Right forelimb (tissue), 1 donor: Measurements from ENCODE around the gene DIP2A.

ENCODE experiments used
- DNase-seq: peaks from one replicate; pipeline ENCODE4 v3.0.0-alpha.2; 2018

Gene DIP2A

GRCh38 chr21:46537026-46537425, 78.3 kb downstream of the DIP2A start:
- no peak for DNase-seq

GRCh38 chr21:46538262-46538661, 79.6 kb downstream of the DIP2A start:
- DNase-seq: no peak

- no peak for DNase-seq
Observed at GRCh38 chr21:46538851-46539666, 80.4 kb downstream of the DIP2A start.

DNA sequence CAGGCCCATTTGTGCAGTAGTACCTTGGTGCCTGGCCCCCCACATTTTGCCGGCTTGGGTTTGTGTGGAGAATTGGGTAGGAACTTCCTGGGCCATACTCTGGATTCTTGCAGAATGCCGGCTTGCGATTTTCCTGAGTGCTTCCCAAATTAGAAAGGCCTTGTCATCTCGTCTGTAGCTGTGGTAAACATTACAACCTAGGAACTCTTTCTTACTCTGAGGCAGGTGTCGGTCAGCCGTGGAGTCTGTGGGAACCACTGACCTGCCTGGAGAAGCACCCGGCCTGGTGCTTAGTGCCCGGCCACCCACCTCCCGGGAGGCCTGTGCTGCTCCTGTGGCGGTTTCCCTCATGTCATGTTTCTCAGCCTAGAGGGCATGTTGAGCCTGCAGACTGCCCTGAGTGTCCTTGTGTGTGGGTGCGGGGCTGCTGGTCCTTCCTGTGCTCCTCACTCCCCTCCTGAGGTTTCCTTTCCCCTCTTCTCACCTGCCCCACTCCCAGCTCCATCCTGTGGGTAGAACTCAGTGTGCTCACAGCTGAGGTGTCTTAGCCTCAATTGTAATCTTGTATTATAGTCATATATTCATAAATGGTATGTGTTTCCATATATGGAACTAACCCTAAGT, 81.5 kb downstream of the DIP2A start:
- peak; percentile 25 for DNase-seq

DNA sequence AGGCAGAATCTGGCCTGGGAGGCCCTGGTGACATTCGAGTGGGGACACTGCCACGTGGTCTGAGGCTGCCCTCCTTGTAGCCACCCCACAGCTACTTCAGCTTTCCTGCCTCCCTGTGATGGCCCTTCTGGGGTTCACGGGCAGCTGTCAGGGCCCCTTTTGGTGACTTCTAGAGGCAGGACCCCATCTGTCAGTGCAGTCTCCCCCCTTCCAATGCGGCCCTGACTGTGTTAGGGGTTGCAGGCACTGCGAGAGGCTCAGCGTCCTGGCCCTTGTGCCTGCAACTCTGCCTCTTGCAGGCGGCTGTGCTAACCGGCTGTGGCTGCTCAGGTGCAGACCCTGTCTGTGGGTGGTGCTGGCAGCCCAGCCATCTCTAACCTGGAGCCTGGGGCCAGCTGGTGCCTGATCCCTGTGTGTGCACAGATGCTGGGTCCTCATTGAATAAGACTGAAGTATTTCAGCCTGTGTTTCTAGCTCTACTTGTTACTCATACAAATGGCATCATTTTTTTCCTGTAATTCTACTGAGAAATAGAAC, 84.0 kb downstream of the DIP2A start:
- peak; percentile 24 for DNase-seq

DNA sequence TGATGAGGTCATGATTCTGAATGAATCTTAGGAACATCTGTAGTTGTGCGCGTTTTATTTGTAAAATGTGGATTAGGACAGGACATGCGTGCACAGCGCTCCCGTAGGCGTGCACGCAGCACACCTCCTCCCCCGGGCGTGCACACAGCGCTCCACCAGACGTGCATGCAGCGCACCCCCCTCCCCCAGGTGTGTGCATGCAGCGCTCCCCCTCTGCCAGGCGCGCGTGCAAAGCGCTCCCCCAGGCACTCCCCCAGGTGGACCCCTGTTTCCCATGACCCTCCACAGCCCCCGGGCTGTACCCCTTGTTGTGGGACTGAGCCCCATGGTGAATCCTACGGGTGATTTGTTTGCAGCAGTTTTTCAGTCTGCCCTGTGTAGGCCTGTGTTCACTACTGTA, 84.6 kb downstream of the DIP2A start:
- peak; percentile 30 for DNase-seq

DNA sequence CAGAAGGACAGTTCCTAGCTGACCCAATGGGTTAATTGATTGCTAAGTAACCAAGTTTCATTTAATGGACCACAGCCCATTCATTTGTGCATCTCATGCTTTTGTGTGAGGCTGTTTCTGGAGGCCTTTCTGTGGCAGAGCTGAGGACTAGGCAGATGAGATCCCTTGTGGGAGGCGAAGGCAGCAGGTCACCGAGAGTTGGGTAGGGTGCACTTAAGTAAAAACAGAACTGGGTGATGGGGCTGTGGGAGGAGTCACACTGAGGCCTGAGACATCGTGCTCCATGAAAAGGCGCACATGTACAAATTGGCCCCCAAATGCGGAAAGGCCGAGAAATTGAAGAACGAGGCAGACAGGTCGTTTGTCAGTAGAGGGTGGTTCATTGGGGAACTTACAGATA, 85.3 kb downstream of the DIP2A start:
- DNase-seq: no peak

DNA sequence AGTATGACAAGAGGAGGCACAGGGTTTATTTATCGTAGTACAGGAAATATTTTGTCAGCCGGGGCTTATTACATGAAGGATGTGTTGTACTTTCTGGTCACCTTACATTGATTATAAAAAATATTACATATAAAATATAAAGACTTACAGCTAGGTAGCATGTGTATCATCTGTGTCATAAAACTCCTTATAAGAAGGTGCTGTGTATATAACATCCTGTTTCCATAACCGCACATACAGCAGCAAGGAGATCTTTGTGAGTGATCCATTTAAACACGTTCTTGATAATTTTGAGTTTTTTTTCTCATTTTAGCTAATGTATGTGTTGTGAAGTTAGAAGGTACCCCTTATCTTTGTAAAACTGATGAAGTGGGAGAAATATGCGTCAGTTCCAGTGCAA, 86.1 kb downstream of the DIP2A start:
- no peak for DNase-seq

DNA sequence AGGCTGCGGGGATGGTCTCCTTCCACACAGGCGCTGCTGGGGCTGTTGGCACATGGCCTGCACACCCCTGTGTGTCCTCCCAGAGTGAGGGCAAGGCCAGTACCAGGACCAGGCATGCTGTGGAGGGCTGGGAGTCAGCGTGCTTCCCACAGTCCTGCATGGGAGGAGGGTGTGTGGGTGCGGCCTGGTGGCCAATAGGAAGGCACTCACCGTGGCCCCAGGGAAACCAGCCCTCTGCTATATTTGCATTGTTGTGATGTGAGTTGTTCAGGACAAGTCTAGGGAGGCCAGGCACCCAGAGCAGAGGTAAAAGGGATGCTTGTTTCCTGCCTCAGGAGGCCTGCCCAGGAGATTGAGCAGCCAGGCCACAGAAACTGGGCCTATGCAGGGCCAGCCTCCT, 86.7 kb downstream of the DIP2A start:
- DNase-seq: no peak

- DNase-seq: no peak
Observed at GRCh38 chr21:46545911-46546310, 87.2 kb downstream of the DIP2A start.

GRCh38 chr21:46546799-46547198, 88.1 kb downstream of the DIP2A start:
- no peak for DNase-seq

DNA sequence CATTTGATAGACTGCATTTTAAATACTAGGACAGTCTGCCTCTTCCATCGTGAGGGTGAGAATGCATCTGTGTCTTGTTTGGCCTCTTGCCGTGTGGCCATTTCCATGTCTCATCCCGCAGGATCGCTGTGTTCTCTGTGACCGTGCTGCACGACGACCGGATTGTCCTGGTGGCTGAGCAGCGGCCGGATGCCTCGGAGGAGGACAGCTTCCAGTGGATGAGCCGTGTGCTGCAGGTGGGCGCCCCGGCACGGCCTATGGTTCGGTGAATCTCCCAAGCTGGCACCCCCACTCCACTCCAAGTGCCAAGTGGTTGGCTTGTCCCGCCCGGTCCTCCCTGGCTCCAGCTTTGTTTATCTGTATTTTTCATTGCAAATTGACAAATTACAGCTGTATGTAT, 91.0 kb downstream of the DIP2A start:
- no peak for DNase-seq

GRCh38 chr21:46550116-46550941, 91.6 kb downstream of the DIP2A start:
- DNase-seq: no peak

DNA sequence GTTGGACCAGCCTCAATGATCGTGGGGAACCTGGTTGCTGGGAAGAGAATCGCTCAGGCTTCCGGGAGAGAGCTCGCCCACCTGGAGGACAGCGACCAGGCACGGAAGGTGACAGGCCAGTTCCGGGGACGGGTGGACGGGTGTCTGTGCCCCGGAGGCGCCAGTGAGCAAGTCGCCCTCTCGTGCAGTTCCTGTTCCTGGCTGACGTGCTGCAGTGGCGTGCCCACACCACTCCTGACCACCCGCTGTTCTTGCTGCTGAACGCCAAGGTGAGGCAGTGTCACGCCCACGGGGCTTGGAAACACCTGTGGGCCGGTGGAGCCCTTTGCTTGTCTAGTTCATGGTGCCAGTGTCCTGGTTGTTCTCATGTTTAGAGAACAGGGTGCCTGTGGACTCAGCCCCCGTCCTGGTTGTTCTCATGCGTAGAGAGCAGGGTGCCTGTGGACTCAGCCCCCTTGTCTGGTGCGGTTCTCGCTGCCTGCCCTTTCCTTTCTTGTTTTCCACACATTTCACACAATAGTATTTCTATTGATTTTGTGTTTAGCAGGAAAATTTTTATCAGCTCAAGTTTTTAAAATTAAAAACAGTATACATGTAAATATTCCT, 93.0 kb downstream of the DIP2A start:
- no peak for DNase-seq

- no peak for DNase-seq
Observed at GRCh38 chr21:46552274-46552673, 93.6 kb downstream of the DIP2A start.

- DNase-seq: no peak
Observed at GRCh38 chr21:46552865-46553379, 94.2 kb downstream of the DIP2A start.

- DNase-seq: no peak
Observed at GRCh38 chr21:46553993-46554392, 95.3 kb downstream of the DIP2A start.

GRCh38 chr21:46554431-46555224, 95.9 kb downstream of the DIP2A start:
- DNase-seq: no peak

DNA sequence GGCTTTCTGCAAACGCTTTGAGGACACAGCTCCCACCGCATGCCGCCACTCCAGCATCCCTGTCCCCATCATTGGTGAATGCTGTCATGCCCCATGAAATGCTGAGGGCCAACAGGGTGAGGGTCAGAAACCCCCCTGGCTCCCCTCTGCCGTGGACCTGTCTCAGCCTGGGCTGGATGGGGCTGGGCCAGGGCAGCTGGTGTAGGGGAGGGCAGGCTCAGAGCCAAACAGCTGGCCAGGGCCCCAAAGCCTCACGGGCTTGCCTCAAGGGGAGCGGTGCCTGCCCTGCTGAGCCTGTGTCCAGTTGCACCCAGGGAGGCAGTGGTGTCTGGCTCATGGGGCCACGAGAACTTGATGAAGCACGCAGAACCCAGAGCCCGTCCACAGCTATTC, 96.5 kb downstream of the DIP2A start:
- DNase-seq: no peak

GRCh38 chr21:46555678-46556077, 97.0 kb downstream of the DIP2A start:
- DNase-seq: no peak

DNA sequence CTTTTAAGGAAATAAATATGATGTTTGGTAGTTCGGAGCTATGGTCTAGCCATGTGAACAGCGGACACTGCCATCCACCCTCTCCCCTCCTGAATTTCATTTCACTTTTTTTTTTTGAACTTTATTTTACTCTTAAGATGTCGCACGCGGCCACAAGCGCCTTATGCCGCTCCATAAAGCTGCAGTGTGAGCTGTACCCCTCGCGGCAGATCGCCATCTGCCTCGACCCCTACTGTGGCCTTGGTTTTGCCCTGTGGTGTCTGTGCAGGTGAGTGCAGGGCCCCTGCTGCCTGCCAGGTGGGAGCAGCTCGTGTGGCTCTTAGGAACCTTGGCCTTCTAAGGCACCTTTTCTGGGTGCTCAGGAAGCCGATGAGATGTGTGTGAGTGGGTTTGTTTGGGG, 98.1 kb downstream of the DIP2A start:
- no peak for DNase-seq

GRCh38 chr21:46557469-46557868, 98.8 kb downstream of the DIP2A start:
- no peak for DNase-seq
